ENCODE data around the gene PGLYRP4. TPM values are rescaled to one million over a fixed set of nuclear protein-coding genes. Genes with fewer than 3 reads are reported as not detected.

PGLYRP4 gene
- total RNA-seq, 4 donors from 2014 or later = not detected

- Histone ChIP-seq H3K36me3 (no peaks in the 10 kb centered on the region), H3K9me3 (no peaks in the 10 kb centered on the region)
- in situ Hi-C loops (cut with MboI; ENCODE audit: low sequenced_read_pairs in 4 of 4) = no loop called here
Measured at GRCh38 chr1:153379591-153379990, 30.9 kb upstream of the PGLYRP4 start.

GRCh38 chr1:153375511-153375910 is 26.9 kb upstream of the PGLYRP4 start, which contains the start of gene S100A12:
S100A12 (minus strand) TSS chr1:153375621; CDS start chr1:153374592, 1,029 bp downstream.
- H3K4me3 ChIP-seq = no peak within 1 kb of the TSS

More at GRCh38 chr1:153379591-153379990, 30.9 kb upstream of the PGLYRP4 start:
- Histone ChIP-seq H3K4me1 (no peaks in the 10 kb centered on the region), H3K27me3 (no peaks in the 10 kb centered on the region), H3K4me3 (no peak overlapping the region), H3K27ac (no peak overlapping the region)
- no peak for ATAC-seq
- intact Hi-C loops (cut with DNase I; ENCODE audit: low total_unique reads) = no loop called here
- DNase-seq = no peak
- TF ChIP-seq CTCF (IDR thresholded peaks at IDR 0.05 in 4 of 5, conservative IDR thresholded peaks at IDR 0.05 in 1 of 5) = no peak

DNA sequence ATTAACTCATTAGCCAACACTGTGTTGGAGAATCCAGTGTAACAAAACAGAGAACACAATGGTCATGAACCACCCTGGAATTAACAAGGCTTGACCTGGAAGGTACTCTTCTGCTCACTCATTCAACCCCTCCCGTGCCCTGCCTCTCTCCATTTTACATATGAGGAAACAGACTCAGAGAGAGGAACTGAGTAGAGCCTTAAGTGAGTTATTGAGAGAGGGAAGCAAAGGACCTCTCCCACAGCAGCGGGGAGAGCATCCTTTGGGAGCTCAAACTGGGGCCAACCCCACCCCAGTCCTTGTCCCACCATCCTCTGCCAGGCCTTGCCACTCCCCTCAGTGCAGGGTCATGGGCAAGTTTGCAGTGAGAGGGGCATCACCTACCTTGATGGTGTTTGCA is 25.4 kb upstream of the PGLYRP4 start:
- intact Hi-C loops (cut with DNase I; ENCODE audit: low total_unique reads) = no loop called here

More at GRCh38 chr1:153375511-153375910, 26.9 kb upstream of the PGLYRP4 start, which contains the start of gene S100A12:
- intact Hi-C loops (cut with DNase I; ENCODE audit: low total_unique reads) = no loop called here
- H3K36me3 ChIP-seq = no peaks in the 10 kb centered on the region
- no peaks in the 10 kb centered on the region for H3K9me3 ChIP-seq
- TF ChIP-seq CTCF (IDR thresholded peaks at IDR 0.05 in 4 of 5, conservative IDR thresholded peaks at IDR 0.05 in 1 of 5) = no peak
- TF ChIP-seq POLR2A (IDR thresholded peaks at IDR 0.05) = no peak
- no peaks in the 10 kb centered on the region for H3K27me3 ChIP-seq
- in situ Hi-C loops (cut with MboI; ENCODE audit: low sequenced_read_pairs in 4 of 4) = no loop called here
- no peak for DNase-seq
- ATAC-seq = peak; percentile 78 to 79
- H3K4me1 ChIP-seq = no peaks in the 10 kb centered on the region
- H3K27ac ChIP-seq = no peak within 1 kb of the TSS

DNA sequence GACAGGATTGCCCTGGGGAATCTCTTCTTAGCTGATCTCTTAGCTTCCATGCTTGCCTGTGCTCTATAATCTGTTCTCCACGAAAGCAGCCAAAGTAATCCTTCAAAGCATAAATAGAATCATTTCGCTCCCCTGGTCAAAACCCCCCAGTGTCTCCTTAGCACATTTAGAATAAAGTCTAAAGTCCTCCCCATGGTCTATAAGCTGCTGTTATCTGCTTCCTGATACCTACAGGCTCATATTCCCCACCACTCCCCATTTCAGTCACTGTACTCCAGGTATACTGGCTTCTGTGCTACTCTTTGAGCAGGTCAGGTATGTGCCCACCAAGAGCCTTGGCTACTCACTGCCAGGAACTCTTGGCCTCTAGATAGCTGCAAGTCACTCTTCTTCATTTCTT is 23.9 kb upstream of the PGLYRP4 start:
- H3K36me3 ChIP-seq = no peaks in the 10 kb centered on the region
- no peaks in the 10 kb centered on the region for H3K4me1 ChIP-seq
- DNase-seq = no peak
- in situ Hi-C loops (cut with MboI; ENCODE audit: low sequenced_read_pairs in 4 of 4) (loop anchor here in 2 of 4 donors (25.0 kb wide), 2 partner anchors 365 to 640 kb away; partner anchors contain the start of gene INTS3 (in 1 of the 2)), intact Hi-C loops (cut with DNase I; ENCODE audit: low total_unique reads) (no loop called here)
- no peaks in the 10 kb centered on the region for H3K27me3 ChIP-seq
- H3K4me3 ChIP-seq = no peak overlapping the region
- H3K9me3 ChIP-seq = no peaks in the 10 kb centered on the region
- TF ChIP-seq CTCF (IDR thresholded peaks at IDR 0.05 in 4 of 5, conservative IDR thresholded peaks at IDR 0.05 in 1 of 5) (no peak), POLR2A (IDR thresholded peaks at IDR 0.05) (no peak)
- ATAC-seq = no peak
- H3K27ac ChIP-seq = no peak overlapping the region

More for the DNA sequence above, 25.4 kb upstream of the PGLYRP4 start:
- no peaks in the 10 kb centered on the region for H3K27me3 ChIP-seq
- H3K4me3 ChIP-seq = no peak overlapping the region
- DNase-seq (no peak), ATAC-seq (no peak)
- in situ Hi-C loops (cut with MboI; ENCODE audit: low sequenced_read_pairs in 4 of 4) = loop anchor here in 2 of 4 donors (25.0 kb wide), 2 partner anchors 363 to 638 kb away; partner anchors contain the start of gene INTS3 (in 1 of the 2)
- H3K36me3 ChIP-seq = no peaks in the 10 kb centered on the region
- TF ChIP-seq CTCF (IDR thresholded peaks at IDR 0.05 in 4 of 5, conservative IDR thresholded peaks at IDR 0.05 in 1 of 5) (no peak), POLR2A (IDR thresholded peaks at IDR 0.05) (no peak)
- no peaks in the 10 kb centered on the region for H3K9me3 ChIP-seq
- no peaks in the 10 kb centered on the region for H3K4me1 ChIP-seq
- no peak overlapping the region for H3K27ac ChIP-seq

GRCh38 chr1:153371231-153371630 is 22.6 kb upstream of the PGLYRP4 start:
- no peaks in the 10 kb centered on the region for H3K4me1 ChIP-seq
- H3K36me3 ChIP-seq = no peaks in the 10 kb centered on the region
- H3K9me3 ChIP-seq = no peaks in the 10 kb centered on the region
- intact Hi-C loops (cut with DNase I; ENCODE audit: low total_unique reads) (no loop called here), in situ Hi-C loops (cut with MboI; ENCODE audit: low sequenced_read_pairs in 4 of 4) (loop anchor here in 2 of 4 donors (25.0 kb wide), 2 partner anchors 366 to 641 kb away; partner anchors contain the start of gene INTS3 (in 1 of the 2))
- TF ChIP-seq CTCF (IDR thresholded peaks at IDR 0.05 in 4 of 5, conservative IDR thresholded peaks at IDR 0.05 in 1 of 5) = no peak
- no peak for TF ChIP-seq POLR2A (IDR thresholded peaks at IDR 0.05)
- ATAC-seq (no peak), DNase-seq (no peak)
- H3K27me3 ChIP-seq = no peaks in the 10 kb centered on the region
- H3K27ac ChIP-seq = no peak overlapping the region
- H3K4me3 ChIP-seq = no peak overlapping the region

Data from gastrocnemius medialis (tissue), 4 donors.